ENCODE results near the gene COBL. TPM values are rescaled to one million over a fixed set of nuclear protein-coding genes. Genes with fewer than 3 reads are reported as not detected.

COBL gene
- total RNA-seq, 1 donor from 2014 or later: 0.11 TPM

DNA sequence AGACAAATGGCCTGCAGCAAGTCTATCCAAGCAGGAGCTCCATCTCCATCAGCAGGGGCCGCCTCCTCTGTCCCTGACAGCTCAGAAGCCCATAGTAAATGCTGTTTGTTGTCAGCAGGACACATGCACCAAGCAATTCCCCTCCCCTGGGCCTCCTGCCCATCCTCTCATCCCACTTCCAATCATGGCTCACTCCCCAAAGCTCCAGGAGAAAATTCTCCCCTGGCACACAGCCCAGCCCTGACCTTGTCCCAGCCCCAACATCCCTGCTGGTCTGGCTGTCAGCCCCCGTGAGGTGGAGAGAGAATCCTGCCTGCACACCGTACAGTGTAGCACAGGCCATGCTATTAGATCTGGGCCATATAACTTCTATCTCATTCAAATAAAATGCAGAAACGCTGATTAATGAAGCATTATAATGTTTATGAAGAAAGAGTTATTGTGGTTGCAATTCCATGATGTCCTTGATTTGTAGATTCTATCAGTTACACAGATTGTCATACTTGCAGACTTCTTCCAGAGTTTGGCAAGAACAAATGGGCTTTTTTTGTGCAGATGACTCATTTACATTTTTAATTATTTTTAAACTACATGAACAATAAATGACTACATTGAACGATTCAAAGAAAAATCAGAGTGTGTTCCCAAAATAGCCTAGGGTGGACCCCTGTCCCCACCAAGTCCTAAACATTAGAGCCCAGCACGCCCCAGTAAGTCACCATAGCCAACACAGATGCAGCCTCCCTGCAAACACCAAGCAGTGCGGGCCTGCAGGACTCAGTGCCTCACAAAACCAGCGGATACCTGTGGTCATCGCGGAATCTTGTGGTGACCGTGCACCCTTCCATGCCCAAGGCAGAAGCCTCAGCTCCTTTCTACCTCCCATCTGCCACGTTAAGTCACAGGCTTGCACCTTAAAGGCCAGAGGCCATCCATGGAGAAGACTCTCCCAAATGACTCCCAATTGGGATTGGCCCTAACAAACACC is 70.1 kb downstream of the COBL start:
- H3K4me3 ChIP-seq: no peak overlapping the region
- H3K36me3 ChIP-seq: no peaks in the 10 kb centered on the region
- H3K27ac ChIP-seq: no peak overlapping the region
- H3K4me1 ChIP-seq: no peaks in the 10 kb centered on the region
- intact Hi-C loops (cut with DNase I): no loop called here
- DNase-seq (ENCODE audit: low spot score in 2 of 2): no peak
- TF ChIP-seq, protein P1, sequence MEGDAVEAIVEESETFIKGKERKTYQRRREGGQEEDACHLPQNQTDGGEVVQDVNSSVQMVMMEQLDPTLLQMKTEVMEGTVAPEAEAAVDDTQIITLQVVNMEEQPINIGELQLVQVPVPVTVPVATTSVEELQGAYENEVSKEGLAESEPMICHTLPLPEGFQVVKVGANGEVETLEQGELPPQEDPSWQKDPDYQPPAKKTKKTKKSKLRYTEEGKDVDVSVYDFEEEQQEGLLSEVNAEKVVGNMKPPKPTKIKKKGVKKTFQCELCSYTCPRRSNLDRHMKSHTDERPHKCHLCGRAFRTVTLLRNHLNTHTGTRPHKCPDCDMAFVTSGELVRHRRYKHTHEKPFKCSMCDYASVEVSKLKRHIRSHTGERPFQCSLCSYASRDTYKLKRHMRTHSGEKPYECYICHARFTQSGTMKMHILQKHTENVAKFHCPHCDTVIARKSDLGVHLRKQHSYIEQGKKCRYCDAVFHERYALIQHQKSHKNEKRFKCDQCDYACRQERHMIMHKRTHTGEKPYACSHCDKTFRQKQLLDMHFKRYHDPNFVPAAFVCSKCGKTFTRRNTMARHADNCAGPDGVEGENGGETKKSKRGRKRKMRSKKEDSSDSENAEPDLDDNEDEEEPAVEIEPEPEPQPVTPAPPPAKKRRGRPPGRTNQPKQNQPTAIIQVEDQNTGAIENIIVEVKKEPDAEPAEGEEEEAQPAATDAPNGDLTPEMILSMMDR (IDR thresholded peaks at IDR 0.05): no peak
- H3K27me3 ChIP-seq: no peaks in the 10 kb centered on the region
- H3K9me3 ChIP-seq: no peaks in the 10 kb centered on the region

DNA sequence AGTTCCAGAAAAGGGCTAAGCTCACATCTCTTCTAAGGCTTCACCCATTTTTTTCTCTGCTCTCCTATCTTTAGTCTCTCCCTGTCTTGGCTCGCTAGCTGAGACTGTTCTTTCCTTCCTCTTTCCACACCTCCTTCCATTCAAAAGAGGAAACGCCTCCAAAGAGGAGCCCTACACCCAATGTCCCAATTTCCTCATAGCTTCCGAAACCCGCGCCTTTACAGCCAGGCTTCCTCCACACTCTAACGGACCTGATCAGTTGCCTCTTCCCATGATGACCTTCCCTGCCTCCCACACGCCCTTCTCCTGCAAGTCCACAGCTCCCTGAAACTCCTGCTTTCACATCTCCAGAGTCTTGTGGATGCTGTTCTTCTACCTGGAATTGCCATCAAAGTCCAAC is 71.7 kb downstream of the COBL start:
- intact Hi-C loops (cut with DNase I): no loop called here

DNA sequence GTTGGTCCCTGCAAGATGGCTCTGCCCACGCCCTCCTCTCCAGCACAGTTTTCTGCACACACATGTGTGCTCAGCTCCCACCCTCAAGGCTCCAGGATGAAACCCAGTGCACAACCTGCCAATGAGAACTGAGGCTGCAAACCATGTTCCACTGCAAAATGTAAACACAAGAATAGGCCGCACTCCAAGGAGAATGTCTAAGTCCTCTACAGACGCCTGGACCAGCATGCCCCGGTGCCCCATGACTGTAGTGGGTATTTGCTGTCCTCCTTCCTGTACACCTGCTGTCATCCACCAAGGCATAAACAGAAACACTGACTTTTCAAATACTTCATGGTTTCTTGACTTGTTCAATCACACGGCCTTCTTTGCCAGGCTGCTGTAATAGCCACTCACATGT is 72.6 kb downstream of the COBL start:
- Histone ChIP-seq H3K4me1 (no peaks in the 10 kb centered on the region), H3K36me3 (no peaks in the 10 kb centered on the region), H3K27ac (no peak overlapping the region), H3K4me3 (no peak overlapping the region), H3K9me3 (no peaks in the 10 kb centered on the region), H3K27me3 (no peaks in the 10 kb centered on the region)
- TF ChIP-seq, protein P1 (IDR thresholded peaks at IDR 0.05): no peak
- DNase-seq (ENCODE audit: low spot score in 2 of 2): peak in 1 of 2 donors; percentile 34
- intact Hi-C loops (cut with DNase I): no loop called here

More for the DNA sequence above, 71.7 kb downstream of the COBL start:
- Histone ChIP-seq H3K9me3 (no peaks in the 10 kb centered on the region), H3K27ac (no peak overlapping the region), H3K4me3 (no peak overlapping the region), H3K36me3 (no peaks in the 10 kb centered on the region), H3K27me3 (no peaks in the 10 kb centered on the region), H3K4me1 (no peaks in the 10 kb centered on the region)
- DNase-seq (ENCODE audit: low spot score in 2 of 2): peak in 1 of 2 donors; percentile 30
- TF ChIP-seq, protein P1 (IDR thresholded peaks at IDR 0.05): no peak

DNA sequence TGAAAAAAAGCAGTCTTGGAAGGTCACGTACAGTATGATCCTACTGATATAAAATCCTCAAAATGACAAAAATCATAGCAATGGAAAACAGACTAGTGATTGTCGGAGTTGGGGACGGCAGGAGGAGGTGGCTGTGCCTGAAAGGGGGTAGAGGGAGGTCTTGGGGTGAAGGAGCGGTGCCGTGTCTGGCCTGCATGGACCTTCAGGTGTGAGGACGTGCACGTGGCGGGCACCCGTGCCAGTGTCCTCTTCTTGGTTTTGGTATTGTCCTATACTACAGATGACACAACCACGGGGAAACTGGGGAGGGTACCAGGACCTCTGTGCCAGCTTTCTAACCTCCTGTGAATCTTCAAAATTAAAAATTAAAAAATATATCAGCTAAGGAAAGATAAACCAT is 73.0 kb downstream of the COBL start:
- DNase-seq (ENCODE audit: low spot score in 2 of 2): no peak
- intact Hi-C loops (cut with DNase I): no loop called here

DNA sequence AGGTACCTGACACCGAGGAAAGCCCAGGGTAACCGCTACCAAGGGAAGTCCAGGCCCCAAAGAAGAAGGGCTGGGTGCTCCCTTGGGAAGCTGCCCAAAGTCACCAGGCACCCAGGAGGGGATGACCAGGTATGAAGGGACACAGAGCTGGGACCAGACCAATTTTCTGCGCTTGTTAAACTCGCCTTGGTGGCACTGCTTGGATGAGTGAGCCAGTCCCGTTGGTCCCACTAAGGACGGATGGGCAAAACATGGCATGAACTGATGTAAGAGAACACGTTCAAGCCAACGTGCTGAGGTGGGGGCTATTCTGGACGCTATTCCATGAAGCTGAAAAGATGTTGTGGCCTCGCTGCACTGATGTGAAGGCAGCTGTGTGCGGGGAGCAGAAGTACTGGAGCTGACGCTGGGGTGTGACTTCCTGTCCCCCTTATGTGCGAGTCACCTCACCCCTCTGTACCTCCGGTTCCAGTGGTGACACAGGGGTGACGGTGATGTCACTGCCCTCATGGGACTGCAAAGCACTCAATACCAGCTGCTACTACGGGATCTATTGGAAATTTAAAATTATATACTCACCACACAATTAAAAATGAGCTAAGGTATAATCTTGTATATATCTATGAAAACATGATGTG is 73.6 kb downstream of the COBL start:
- Histone ChIP-seq H3K4me1 (no peaks in the 10 kb centered on the region), H3K36me3 (no peaks in the 10 kb centered on the region), H3K27ac (no peak overlapping the region), H3K9me3 (no peaks in the 10 kb centered on the region), H3K27me3 (no peaks in the 10 kb centered on the region), H3K4me3 (no peak overlapping the region)
- no peak for DNase-seq (ENCODE audit: low spot score in 2 of 2)
- intact Hi-C loops (cut with DNase I): no loop called here
- TF ChIP-seq, protein P1 (IDR thresholded peaks at IDR 0.05): no peak

More for the DNA sequence above, 73.0 kb downstream of the COBL start:
- H3K27ac ChIP-seq: no peak overlapping the region
- TF ChIP-seq, protein P1 (IDR thresholded peaks at IDR 0.05): no peak
- H3K36me3 ChIP-seq: no peaks in the 10 kb centered on the region
- no peaks in the 10 kb centered on the region for H3K27me3 ChIP-seq
- no peak overlapping the region for H3K4me3 ChIP-seq
- H3K4me1 ChIP-seq: no peaks in the 10 kb centered on the region
- no peaks in the 10 kb centered on the region for H3K9me3 ChIP-seq

All from ascending aorta (tissue), 2 donors.